ENCODE measurements around the gene MACROD2.

DNA sequence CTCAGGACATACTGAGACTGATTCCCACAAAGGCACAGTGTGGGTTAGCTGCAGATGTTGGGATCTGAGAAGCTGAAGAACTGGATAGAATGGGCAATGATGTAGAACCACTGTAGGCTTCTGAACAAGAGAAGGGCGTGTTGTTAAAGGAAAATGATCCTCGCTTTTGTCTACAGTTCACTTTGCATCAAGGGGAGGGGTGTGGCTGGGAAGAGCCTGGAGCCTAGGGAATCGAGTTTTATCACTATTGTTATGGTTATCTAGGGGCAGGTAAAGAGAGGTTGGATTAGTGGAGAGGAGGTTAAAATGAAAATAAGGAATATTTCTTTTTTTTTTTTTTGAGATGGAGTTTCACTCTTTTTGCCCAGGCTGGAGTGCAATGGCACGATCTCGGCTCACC is 1809.8 kb downstream of the MACROD2 start:
- TF ChIP-seq POLR2A (IDR thresholded peaks at IDR 0.05) (no peak), POLR2AphosphoS5 (IDR thresholded peaks at IDR 0.05) (no peak), EP300 (IDR thresholded peaks at IDR 0.05) (no peak)
- TF ChIP-seq, protein P1, sequence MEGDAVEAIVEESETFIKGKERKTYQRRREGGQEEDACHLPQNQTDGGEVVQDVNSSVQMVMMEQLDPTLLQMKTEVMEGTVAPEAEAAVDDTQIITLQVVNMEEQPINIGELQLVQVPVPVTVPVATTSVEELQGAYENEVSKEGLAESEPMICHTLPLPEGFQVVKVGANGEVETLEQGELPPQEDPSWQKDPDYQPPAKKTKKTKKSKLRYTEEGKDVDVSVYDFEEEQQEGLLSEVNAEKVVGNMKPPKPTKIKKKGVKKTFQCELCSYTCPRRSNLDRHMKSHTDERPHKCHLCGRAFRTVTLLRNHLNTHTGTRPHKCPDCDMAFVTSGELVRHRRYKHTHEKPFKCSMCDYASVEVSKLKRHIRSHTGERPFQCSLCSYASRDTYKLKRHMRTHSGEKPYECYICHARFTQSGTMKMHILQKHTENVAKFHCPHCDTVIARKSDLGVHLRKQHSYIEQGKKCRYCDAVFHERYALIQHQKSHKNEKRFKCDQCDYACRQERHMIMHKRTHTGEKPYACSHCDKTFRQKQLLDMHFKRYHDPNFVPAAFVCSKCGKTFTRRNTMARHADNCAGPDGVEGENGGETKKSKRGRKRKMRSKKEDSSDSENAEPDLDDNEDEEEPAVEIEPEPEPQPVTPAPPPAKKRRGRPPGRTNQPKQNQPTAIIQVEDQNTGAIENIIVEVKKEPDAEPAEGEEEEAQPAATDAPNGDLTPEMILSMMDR (IDR thresholded peaks at IDR 0.05), result no peak

All from suprapubic skin (tissue), 4 donors.